HG03095 (cell line): ENCODE measurements around the gene HAVCR1.

ENCODE experiments used
- ATAC-seq: cut with Tn5 transposase; IDR thresholded peaks from one replicate; pipeline ENCODE4 v1.9.1; 2021; ENCODE audit warnings: moderate library complexity; ENCODE audit not compliant: unreplicated experiment

HAVCR1 gene

GRCh38 chr5:157004893-157005551, 53.9 kb downstream of the HAVCR1 start:
- ATAC-seq = no peak

GRCh38 chr5:156991714-156992113, 67.2 kb downstream of the HAVCR1 start:
- ATAC-seq = no peak

- no peak for ATAC-seq
Measured at GRCh38 chr5:156984064-156984463, 74.9 kb downstream of the HAVCR1 start.

- no peak for ATAC-seq
Measured at GRCh38 chr5:156981481-156981880, 77.4 kb downstream of the HAVCR1 start.
